K562 (cell line): ENCODE data around the gene EFNA2. TPM values are rescaled to one million over a fixed set of nuclear protein-coding genes. Genes with fewer than 3 reads are reported as not detected.

Source experiments
- CHD4 ChIP-seq: fragments of 200-600 bp; sonication (generic); IDR thresholded peaks from 3 replicates; pipeline ENCODE4 v1.6.1; 2012; ENCODE audit warnings: low read depth, mild to moderate bottlenecking, mixed read lengths, low read length, inconsistent platforms; ENCODE audit not compliant: insufficient read depth, insufficient replicate concordance, poor library complexity, severe bottlenecking
- CREBBP ChIP-seq: IDR thresholded peaks from one replicate; pipeline ENCODE4 v1.6.1; 2012; ENCODE audit warnings: low read depth, mild to moderate bottlenecking, control low read depth, inconsistent platforms, low read length
- FOXA1 ChIP-seq: fragments of 450-650 bp; IDR thresholded peaks from 2 replicates; pipeline ENCODE4 v1.6.1; 2016; ENCODE audit warnings: mild to moderate bottlenecking, borderline replicate concordance
- GABPA ChIP-seq: fragments of 200-800 bp; sonication (Bioruptor generic); conservative IDR thresholded peaks from 2 replicates; pipeline ENCODE4 v1.6.1; 2016; ENCODE audit warnings: low read depth, missing genetic modification characterization, missing compliant biosample characterization
- HMBOX1 ChIP-seq: sonication (generic); IDR thresholded peaks from 2 replicates; pipeline ENCODE4 v1.6.1; 2016
- JUND ChIP-seq, 2 experiments: IDR thresholded peaks; 2 replicates in 1 of 2; 3 replicates in 1 of 2; pipeline ENCODE4 v1.6.1; 2011; ENCODE audit warnings: borderline replicate concordance in 2 of 2, low read depth in 2 of 2, low read length in 2 of 2, improper control_type of control experiment in 1 of 2, missing biosample characterization in 1 of 2, missing genetic modification characterization in 1 of 2, missing genetic modification reagents in 1 of 2
- KDM1A ChIP-seq, 2 experiments: fragments of 450-650 bp; IDR thresholded peaks; 2 replicates each; pipeline ENCODE4 v1.6.1; 2016; ENCODE audit warnings: mild to moderate bottlenecking in 2 of 2
- L3MBTL2 ChIP-seq: fragments of 450-650 bp; IDR thresholded peaks from 2 replicates; pipeline ENCODE4 v1.6.1; 2016; ENCODE audit warnings: mild to moderate bottlenecking, moderate library complexity
- MTA2 ChIP-seq: fragments of 450-650 bp; IDR thresholded peaks from 2 replicates; pipeline ENCODE4 v1.6.1; 2016; ENCODE audit warnings: low read depth
- MTA3 ChIP-seq: fragments of 450-650 bp; formaldehyde crosslinking; IDR thresholded peaks from 2 replicates; pipeline ENCODE4 v1.6.1; 2017; ENCODE audit warnings: mild to moderate bottlenecking, borderline replicate concordance
- PHF8 ChIP-seq: fragments of 200-600 bp; sonication (generic); IDR thresholded peaks from 2 replicates; pipeline ENCODE4 v1.6.1; 2012; ENCODE audit warnings: mixed run types, mild to moderate bottlenecking, inconsistent platforms, low read length, moderate library complexity, borderline replicate concordance
- POU5F1 ChIP-seq: fragments of 150-350 bp; IDR thresholded peaks from 2 replicates; pipeline ENCODE4 v1.6.1; 2014; ENCODE audit warnings: borderline replicate concordance, low read length, low read depth, mild to moderate bottlenecking; ENCODE audit not compliant: partially characterized antibody
- SOX6 ChIP-seq: fragments of 450-650 bp; IDR thresholded peaks from 2 replicates; pipeline ENCODE4 v1.6.1; 2014; ENCODE audit warnings: mild to moderate bottlenecking
- TRIM25 ChIP-seq: fragments of 450-650 bp; IDR thresholded peaks from 2 replicates; pipeline ENCODE4 v1.7.0; 2016; ENCODE audit warnings: borderline replicate concordance
- ZBTB2 ChIP-seq: fragments of 450-650 bp; IDR thresholded peaks from 2 replicates; pipeline ENCODE4 v1.6.1; 2016; ENCODE audit warnings: antibody characterized with exemption
- ZNF584 ChIP-seq: fragments of 200-800 bp; sonication (Bioruptor generic); IDR thresholded peaks from 2 replicates; pipeline ENCODE4 v1.6.1; 2016; ENCODE audit warnings: low read depth, mild to moderate bottlenecking, missing genetic modification characterization, missing compliant biosample characterization
- ZNF707 ChIP-seq: fragments of 250-450 bp; sonication (Bioruptor Pico); conservative IDR thresholded peaks from 2 replicates; pipeline ENCODE4 v1.8.0; 2022; ENCODE audit warnings: inconsistent platforms, mild to moderate bottlenecking, moderate library complexity
- polyA plus RNA-seq, 8 experiments: library from polyadenylated mRNA; depleted of rRNA in 4 of 8; stranded (reverse) in 5 of 8; unstranded in 3 of 8; fragments of >200 nt; fragmentation: Nextera tagmentation in 2 of 8; fragmentation: Illumina TruSeq in 1 of 8; extraction: Ambion mirVana in 2 of 8; extraction: Trizol in 1 of 8; gene quantifications; 2 replicates each; pipeline versions ENCODE4 v1.2.1 to v1.2.3, GENCODE V29; 2011 to 2014; ENCODE audit warnings: inconsistent platforms in 1 of 8, missing spikeins in 1 of 8
- total RNA-seq, 7 experiments: library from RNA; depleted of rRNA in 6 of 7; stranded (reverse); fragments of >200 nt in 6 of 7; fragmentation: Illumina TruSeq in 2 of 7; extraction: Trizol in 2 of 7; gene quantifications; 2 replicates each; pipeline versions ENCODE4 v1.2.1 to v1.2.3, GENCODE V29; 2011 to 2021; ENCODE audit warnings: low replicate concordance in 1 of 7

EFNA2 gene
- total and polyA plus RNA-seq, 9 of the 15 experiments (the other 6 are each of a cell fraction or from before 2014, with no cell fraction given) = 0.11 to 0.44 (median 0.15) TPM; not detected in 6

GRCh38 chr19:1241417-1242095 is 44.1 kb upstream of the EFNA2 start, which contains the start of gene ATP5F1D (continued):
- TF ChIP-seq CHD4 (no peak), MTA2 (no peak), SOX6 (no peak), ZNF707 (no peak), TRIM25 (no peak), GABPA (tag) (peak; percentile 83), KDM1A (IDR thresholded peaks at IDR 0.05) (no peak), JUND (IDR thresholded peaks at IDR 0.05; ENCODE audit: borderline replicate concordance, low read depth, low read length) (peak; percentile 75), JUND (tag; IDR thresholded peaks at IDR 0.05; ENCODE audit: borderline replicate concordance, low read depth, low read length) (peak; percentile 55; the same call in 1 of the 3 replicates), FOXA1 (no peak), MTA3 (peak; percentile 65; the same call in 1 of the 2 replicates), POU5F1 (peak; percentile 81), PHF8 (peak; percentile 68; the same call in 1 of the 2 replicates), L3MBTL2 (peak; percentile 68), CREBBP (no peak), ZNF584 (CRISPR knock-in tag) (peak; percentile 33; the same call in 1 of the 2 replicates), HMBOX1 (no peak), ZBTB2 (peak; percentile 95)
